Gastrocnemius medialis (tissue), 4 donors: ENCODE measurements around the gene RAB6B. TPM values are rescaled to one million over a fixed set of nuclear protein-coding genes. Genes with fewer than 3 reads are reported as not detected.
"Not testable (repeated sequence)": the region's sequence is repeated elsewhere in the genome, so short reads cannot be mapped to it uniquely, and the experiment has no call there.

Experiments used
- ATAC-seq, 2 donors: fragments of 150-250 bp; one replicate each; pipeline ENCODE4 v1.9.1; 2016
- DNase-seq, 2 donors: peaks; one replicate each; pipeline ENCODE4 v3.0.0-alpha.2; 2019
- H3K27ac ChIP-seq, 4 donors: fragments of 200-600 bp; sonication (generic); 1 replicate in 1 of 4; 2 replicates in 3 of 4; pipeline ENCODE4 v1.5.1; 2016 to 2018; ENCODE audit warnings: mild to moderate bottlenecking in 2 of 4, moderate library complexity in 1 of 4
- H3K27me3 ChIP-seq, 3 donors: fragments of 200-600 bp; sonication (generic) in 2 of 3; 1 replicate in 1 of 3; 2 replicates in 2 of 3; pipeline versions ENCODE4 v1.5.1 to v1.6.0; 2016 to 2019; ENCODE audit warnings: mild to moderate bottlenecking in 1 of 3, moderate library complexity in 1 of 3
- H3K36me3 ChIP-seq, 2 donors: fragments of 200-600 bp; sonication (generic) in 1 of 2; one replicate each; pipeline ENCODE4 v1.5.1; 2017 to 2018
- H3K4me1 ChIP-seq, 2 donors: fragments of 200-600 bp; sonication (generic) in 1 of 2; one replicate each; pipeline ENCODE4 v1.5.1; 2016 to 2017; ENCODE audit warnings: mild to moderate bottlenecking in 2 of 2
- H3K4me3 ChIP-seq, 4 donors: fragments of 200-600 bp; sonication (generic) in 3 of 4; 1 replicate in 1 of 4; 2 replicates in 3 of 4; pipeline ENCODE4 v1.5.1; 2016 to 2019; ENCODE audit warnings: mild to moderate bottlenecking in 2 of 4
- H3K9me3 ChIP-seq, 3 donors: fragments of 200-600 bp; sonication (generic) in 2 of 3; 1 replicate in 1 of 3; 2 replicates in 2 of 3; pipeline ENCODE4 v1.5.1; 2016 to 2019
- POLR2A ChIP-seq, 2 donors: fragments of 450-650 bp; IDR thresholded peaks; one replicate each; pipeline ENCODE4 v1.6.1; 2017; ENCODE audit warnings: antibody characterized with exemption in 2 of 2, mild to moderate bottlenecking in 2 of 2, moderate library complexity in 2 of 2
- in situ Hi-C, 4 donors: fragments of 200-750 bp; cut with MboI; loops; one replicate each; pipeline versions ENCODE4 v1.15.0 to v1.8.0; 2017; ENCODE audit warnings: low sequenced_read_pairs in 4 of 4
- intact Hi-C: fragments of 100-400 bp; cut with DNase I; formaldehyde crosslinking; loops from one replicate; pipeline ENCODE4 v1.15.1; 2023; ENCODE audit warnings: low total_unique reads
- total RNA-seq, 4 donors: library from RNA; depleted of rRNA; stranded (reverse); fragments of >200 nt; gene quantifications; one replicate each; pipeline versions ENCODE4 v1.1.0 to v1.2.3, GENCODE V29; 2016
- TF ChIP-seq, protein P1 (sequence below), 5 experiments: fragments of 450-650 bp in 3 of 5; fragments of 200-600 bp in 2 of 5; sonication (generic) in 2 of 5; IDR thresholded peaks in 4 of 5; conservative IDR thresholded peaks in 1 of 5; 1 replicate in 4 of 5; 2 replicates in 1 of 5; pipeline ENCODE4 v1.5.1; 2016 to 2019; ENCODE audit warnings: antibody characterized with exemption in 5 of 5, mild to moderate bottlenecking in 3 of 5, moderate library complexity in 3 of 5

The RAB6B gene
- total RNA-seq, 4 donors from 2014 or later, result 0.31 to 1.1 (median 0.72) TPM

DNA sequence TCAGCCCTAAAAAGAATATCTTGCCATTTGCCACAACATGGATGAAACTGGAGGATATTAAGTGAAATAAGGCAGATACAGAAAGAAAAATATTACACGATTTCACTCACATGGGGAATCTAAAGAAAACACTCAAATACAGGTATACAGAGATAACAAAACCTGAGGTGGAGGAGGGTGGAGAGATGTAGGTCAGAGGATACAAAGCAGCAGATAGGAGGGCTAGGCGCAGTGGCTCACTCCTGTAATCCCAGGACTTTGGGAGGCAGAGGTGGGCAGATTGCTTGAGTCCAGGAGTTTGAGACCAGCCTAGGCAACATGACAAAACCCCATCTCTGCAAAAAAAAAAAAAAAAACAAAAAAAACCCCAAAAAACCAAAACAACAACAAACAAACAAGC is 113.2 kb downstream of the RAB6B start:
- H3K27me3 ChIP-seq, result no peaks in the 10 kb centered on the region
- intact Hi-C loops (no loop called here), in situ Hi-C loops (no loop called here)
- no peak for DNase-seq
- no peaks in the 10 kb centered on the region for H3K9me3 ChIP-seq
- no peak overlapping the region for H3K27ac ChIP-seq
- H3K4me3 ChIP-seq, result no peak overlapping the region
- H3K4me1 ChIP-seq, result no peaks in the 10 kb centered on the region
- TF ChIP-seq, protein P1, sequence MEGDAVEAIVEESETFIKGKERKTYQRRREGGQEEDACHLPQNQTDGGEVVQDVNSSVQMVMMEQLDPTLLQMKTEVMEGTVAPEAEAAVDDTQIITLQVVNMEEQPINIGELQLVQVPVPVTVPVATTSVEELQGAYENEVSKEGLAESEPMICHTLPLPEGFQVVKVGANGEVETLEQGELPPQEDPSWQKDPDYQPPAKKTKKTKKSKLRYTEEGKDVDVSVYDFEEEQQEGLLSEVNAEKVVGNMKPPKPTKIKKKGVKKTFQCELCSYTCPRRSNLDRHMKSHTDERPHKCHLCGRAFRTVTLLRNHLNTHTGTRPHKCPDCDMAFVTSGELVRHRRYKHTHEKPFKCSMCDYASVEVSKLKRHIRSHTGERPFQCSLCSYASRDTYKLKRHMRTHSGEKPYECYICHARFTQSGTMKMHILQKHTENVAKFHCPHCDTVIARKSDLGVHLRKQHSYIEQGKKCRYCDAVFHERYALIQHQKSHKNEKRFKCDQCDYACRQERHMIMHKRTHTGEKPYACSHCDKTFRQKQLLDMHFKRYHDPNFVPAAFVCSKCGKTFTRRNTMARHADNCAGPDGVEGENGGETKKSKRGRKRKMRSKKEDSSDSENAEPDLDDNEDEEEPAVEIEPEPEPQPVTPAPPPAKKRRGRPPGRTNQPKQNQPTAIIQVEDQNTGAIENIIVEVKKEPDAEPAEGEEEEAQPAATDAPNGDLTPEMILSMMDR (IDR thresholded peaks at IDR 0.05 in 4 of 5, conservative IDR thresholded peaks at IDR 0.05 in 1 of 5), result no peak
- TF ChIP-seq POLR2A (IDR thresholded peaks at IDR 0.05), result no peak
- no peaks in the 10 kb centered on the region for H3K36me3 ChIP-seq
- ATAC-seq, result no peak

DNA sequence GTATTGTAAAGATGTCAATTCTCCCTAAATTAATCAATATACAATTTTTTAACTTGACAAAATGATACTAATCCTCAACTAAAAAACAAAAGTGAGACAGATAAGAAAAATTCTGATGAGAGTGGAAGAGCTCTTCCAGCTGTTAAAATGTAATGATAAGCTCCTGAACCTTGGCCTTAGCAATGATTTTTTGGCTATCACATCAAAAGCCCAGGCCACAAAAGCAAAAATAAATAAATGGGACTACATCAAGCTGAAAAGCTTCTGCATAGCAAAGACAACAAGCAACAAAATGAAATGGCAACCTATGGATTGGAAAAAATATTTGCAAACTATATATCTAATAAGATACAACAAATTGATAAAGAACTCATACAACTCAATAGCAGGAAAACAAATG is 114.1 kb downstream of the RAB6B start:
- DNase-seq (no peak), ATAC-seq (no peak)
- Histone ChIP-seq H3K4me1 (no peaks in the 10 kb centered on the region), H3K27me3 (no peaks in the 10 kb centered on the region), H3K27ac (no peak overlapping the region), H3K4me3 (no peak overlapping the region), H3K36me3 (no peaks in the 10 kb centered on the region), H3K9me3 (no peaks in the 10 kb centered on the region)
- TF ChIP-seq POLR2A (IDR thresholded peaks at IDR 0.05), result no peak
- TF ChIP-seq, protein P1 (IDR thresholded peaks at IDR 0.05 in 4 of 5, conservative IDR thresholded peaks at IDR 0.05 in 1 of 5), result no peak
- in situ Hi-C loops, result no loop called here
- intact Hi-C loops, result no loop called here

DNA sequence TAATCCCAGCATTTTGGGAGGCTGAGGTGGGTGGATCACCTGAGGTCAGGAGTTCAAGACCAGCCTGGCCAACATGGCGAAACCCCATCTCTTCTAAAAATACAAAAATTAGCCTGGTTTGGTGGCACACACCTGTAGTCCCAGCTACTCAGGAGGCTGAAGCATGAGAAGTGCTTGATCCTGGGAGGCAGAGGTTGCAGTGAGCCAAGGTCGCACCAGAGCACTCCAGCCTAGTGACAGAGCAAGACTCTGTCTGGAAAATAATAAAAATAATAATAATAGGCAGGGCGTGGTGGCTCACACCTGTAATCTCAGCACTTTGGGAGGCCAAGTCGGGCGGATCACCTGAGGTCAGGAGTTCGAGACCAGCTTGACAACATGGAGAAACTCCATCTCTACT is 114.9 kb downstream of the RAB6B start:
- H3K27me3 ChIP-seq, H3K9me3 ChIP-seq, H3K4me1 ChIP-seq, H3K4me3 ChIP-seq, ATAC-seq, DNase-seq, H3K27ac ChIP-seq, in situ Hi-C loops, intact Hi-C loops, H3K36me3 ChIP-seq: not testable (repeated sequence)

DNA sequence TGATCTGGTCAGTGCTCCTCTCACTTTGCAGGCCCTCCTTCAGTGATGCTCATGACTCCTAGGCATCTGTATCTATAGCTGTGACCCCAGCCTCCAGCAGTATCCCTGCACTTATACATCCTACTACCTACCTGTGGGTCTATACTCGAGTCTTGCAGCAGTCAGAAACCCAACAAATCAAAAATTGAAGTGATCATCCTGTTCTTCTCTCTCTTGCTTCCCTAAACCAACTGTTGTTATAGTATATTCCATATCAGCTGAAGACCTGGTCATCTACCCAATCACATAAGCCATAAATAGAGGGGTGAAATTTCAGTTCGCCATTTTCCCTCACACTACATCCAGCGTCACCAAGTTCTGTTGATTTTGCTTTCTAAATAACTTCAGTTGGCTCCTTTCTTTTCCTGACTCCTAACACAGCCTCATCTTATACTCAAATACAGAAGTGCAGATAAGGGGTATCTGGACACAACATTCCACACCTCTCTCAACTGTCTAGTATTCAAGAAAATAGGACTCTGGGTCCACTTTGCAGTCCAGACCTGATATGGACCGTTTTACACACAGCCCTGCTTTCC is 116.0 kb downstream of the RAB6B start:
- TF ChIP-seq, protein P1 (IDR thresholded peaks at IDR 0.05 in 4 of 5, conservative IDR thresholded peaks at IDR 0.05 in 1 of 5), result no peak
- no peak for TF ChIP-seq POLR2A (IDR thresholded peaks at IDR 0.05)
- intact Hi-C loops (no loop called here), in situ Hi-C loops (no loop called here)
- Histone ChIP-seq H3K27me3 (no peaks in the 10 kb centered on the region), H3K4me1 (no peaks in the 10 kb centered on the region), H3K4me3 (no peak overlapping the region), H3K27ac (no peak overlapping the region), H3K9me3 (no peaks in the 10 kb centered on the region), H3K36me3 (no peaks in the 10 kb centered on the region)
- no peak for DNase-seq
- no peak for ATAC-seq

DNA sequence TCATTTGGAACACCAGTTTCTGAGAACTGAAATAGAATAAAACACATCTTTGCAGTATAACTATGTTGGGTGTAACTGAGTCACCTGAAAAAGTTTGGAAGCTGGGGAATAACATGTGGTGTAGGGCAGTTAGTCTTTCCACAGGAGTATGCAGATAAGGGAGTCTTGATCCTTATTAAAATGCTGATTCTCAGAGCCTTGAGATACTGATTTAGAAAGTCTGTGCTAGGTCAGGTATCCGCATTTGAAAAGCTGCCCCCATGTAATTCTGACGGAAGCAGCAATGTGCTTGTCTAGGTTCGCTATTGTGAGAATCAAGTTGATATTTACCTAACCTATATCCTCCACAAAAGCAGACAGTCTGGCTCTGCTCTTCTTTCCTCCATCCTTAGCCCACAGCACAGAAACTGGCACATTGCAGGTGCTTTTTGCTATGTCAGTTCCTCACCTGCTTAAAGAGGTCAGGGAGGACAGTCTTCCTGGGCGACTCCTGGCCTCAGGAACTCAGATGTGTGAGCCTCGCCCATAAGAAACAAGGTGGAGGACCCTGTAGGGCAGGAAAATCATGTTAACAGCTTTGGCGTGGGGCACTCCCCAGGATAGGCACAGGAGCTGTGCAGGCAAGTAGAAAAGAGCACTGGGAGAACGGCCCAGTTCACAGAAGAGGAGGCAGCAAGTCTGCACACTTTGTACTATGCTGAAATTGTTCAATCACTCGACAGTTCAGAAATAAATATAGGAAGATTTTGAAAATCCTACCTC is 117.7 kb downstream of the RAB6B start:
- ATAC-seq, result no peak
- Histone ChIP-seq H3K36me3 (no peaks in the 10 kb centered on the region), H3K4me3 (no peak overlapping the region), H3K27me3 (no peaks in the 10 kb centered on the region), H3K4me1 (no peaks in the 10 kb centered on the region), H3K9me3 (no peaks in the 10 kb centered on the region), H3K27ac (no peak overlapping the region)
- intact Hi-C loops (no loop called here), in situ Hi-C loops (no loop called here)
- TF ChIP-seq, protein P1 (IDR thresholded peaks at IDR 0.05 in 4 of 5, conservative IDR thresholded peaks at IDR 0.05 in 1 of 5), result no peak
- no peak for TF ChIP-seq POLR2A (IDR thresholded peaks at IDR 0.05)
- no peak for DNase-seq
